ENCODE measurements around the gene TARS3.
A peak's percentile ranks its signal among the peaks of the same experiment; 100 is the strongest.

TARS3 gene

GRCh38 chr15:101652786-101653430 is 71.4 kb downstream of the TARS3 start:
- Histone ChIP-seq H4K20me1 (ENCODE audit: insufficient read depth, low read length, poor library complexity, severe bottlenecking) (peaks cover 30% of the 10 kb centered on the region), H3K79me2 (ENCODE audit: insufficient read depth, low read length) (peaks cover 49% of the 10 kb centered on the region), H3K4me2 (ENCODE audit: low read depth, low read length, poor library complexity, severe bottlenecking) (peak overlapping the region; percentile 98), H3K4me3 (ENCODE audit: low read length, poor library complexity, severe bottlenecking) (peak overlapping the region; percentile 98), H3K27me3 (ENCODE audit: insufficient read depth, low read length, poor library complexity, severe bottlenecking) (no peaks in the 10 kb centered on the region), H3K9ac (ENCODE audit: low read depth, low read length, poor library complexity, severe bottlenecking) (peak overlapping the region; percentile 96), H3K36me3 (ENCODE audit: insufficient read depth, low read length) (no peaks in the 10 kb centered on the region), H2AFZ (ENCODE audit: low read length) (peak overlapping the region; percentile 99), H3K9me2 (replicated peaks; ENCODE audit: low read depth, low read length) (no peaks in the 10 kb centered on the region), H3K4me1 (ENCODE audit: insufficient read depth, low read length, poor library complexity, severe bottlenecking) (peaks cover 22% of the 10 kb centered on the region), H3K9me3 (ENCODE audit: insufficient read depth, low read depth, low read length) (no peaks in the 10 kb centered on the region), H3F3A (ENCODE audit: low read depth) (peaks cover 13% of the 10 kb centered on the region; the same call in 1 of the 2 replicates)
- TF ChIP-seq CTCF (conservative IDR thresholded peaks at IDR 0.05; ENCODE audit: low read length) (no peak), EZH2phosphoT487 (IDR thresholded peaks at IDR 0.05; ENCODE audit: borderline replicate concordance) (no peak)

GRCh38 chr15:101652098-101652785 is 72.0 kb downstream of the TARS3 start, which contains the start of gene TM2D3:
TSS of gene TM2D3 (minus strand) at chr15:101652381. CDS start at chr15:101652361, 20 bp downstream.
- Histone ChIP-seq H4K20me1 (ENCODE audit: insufficient read depth, low read length, poor library complexity, severe bottlenecking) (peaks cover 30% of the 10 kb centered on the region), H3K4me1 (ENCODE audit: insufficient read depth, low read length, poor library complexity, severe bottlenecking) (peaks cover 25% of the 10 kb centered on the region), H3K9me2 (replicated peaks; ENCODE audit: low read depth, low read length) (no peaks in the 10 kb centered on the region), H3K9ac (ENCODE audit: low read depth, low read length, poor library complexity, severe bottlenecking) (peak within 1 kb of the TSS; percentile 96), H3F3A (ENCODE audit: low read depth) (peaks cover 13% of the 10 kb centered on the region; the same call in 1 of the 2 replicates), H3K79me2 (ENCODE audit: insufficient read depth, low read length) (peaks cover 55% of the 10 kb centered on the region), H3K27me3 (ENCODE audit: insufficient read depth, low read length, poor library complexity, severe bottlenecking) (no peaks in the 10 kb centered on the region), H3K9me3 (ENCODE audit: insufficient read depth, low read depth, low read length) (no peaks in the 10 kb centered on the region), H2AFZ (ENCODE audit: low read length) (peak within 1 kb of the TSS; percentile 99), H3K36me3 (ENCODE audit: insufficient read depth, low read length) (no peaks in the 10 kb centered on the region), H3K4me3 (ENCODE audit: low read length, poor library complexity, severe bottlenecking) (peak within 1 kb of the TSS; percentile 98), H3K4me2 (ENCODE audit: low read depth, low read length, poor library complexity, severe bottlenecking) (peak within 1 kb of the TSS; percentile 98)
- peak; percentile 53 for TF ChIP-seq CTCF (conservative IDR thresholded peaks at IDR 0.05; ENCODE audit: low read length)
- TF ChIP-seq EZH2phosphoT487 (IDR thresholded peaks at IDR 0.05; ENCODE audit: borderline replicate concordance) = no peak

DNA sequence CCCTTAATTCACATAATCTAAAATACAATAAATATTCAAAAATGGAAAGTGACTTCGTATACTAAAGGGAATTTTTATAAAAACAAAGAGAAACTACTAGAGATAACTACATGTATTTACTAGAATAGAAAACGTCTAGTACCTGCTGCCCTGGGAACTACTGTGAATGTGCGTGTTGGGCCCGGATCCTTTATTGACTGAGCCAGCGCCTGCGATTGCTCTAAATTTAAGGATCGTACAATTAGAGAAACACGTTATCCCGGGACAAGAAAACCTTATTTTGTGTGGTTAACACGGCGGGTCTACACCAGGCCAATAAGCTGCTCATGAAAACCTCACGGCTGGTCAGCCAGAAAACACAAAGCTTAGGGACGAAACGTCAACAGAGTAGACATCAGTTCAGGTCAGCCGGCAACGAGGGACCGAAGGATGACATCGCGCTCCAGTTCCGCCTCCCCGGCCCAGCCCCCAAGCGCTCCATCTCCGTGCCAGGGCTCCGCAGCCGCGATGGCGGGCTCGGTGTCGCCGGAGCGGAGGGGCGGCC is 72.6 kb downstream of the TARS3 start:
- Histone ChIP-seq H2AFZ (ENCODE audit: low read length) (peak overlapping the region; percentile 83), H3K79me2 (ENCODE audit: insufficient read depth, low read length) (peaks cover 61% of the 10 kb centered on the region), H4K20me1 (ENCODE audit: insufficient read depth, low read length, poor library complexity, severe bottlenecking) (peaks cover 31% of the 10 kb centered on the region), H3K4me2 (ENCODE audit: low read depth, low read length, poor library complexity, severe bottlenecking) (peak overlapping the region; percentile 97), H3K9ac (ENCODE audit: low read depth, low read length, poor library complexity, severe bottlenecking) (peak overlapping the region; percentile 96), H3K4me3 (ENCODE audit: low read length, poor library complexity, severe bottlenecking) (peak overlapping the region; percentile 98), H3K36me3 (ENCODE audit: insufficient read depth, low read length) (no peaks in the 10 kb centered on the region), H3K27me3 (ENCODE audit: insufficient read depth, low read length, poor library complexity, severe bottlenecking) (no peaks in the 10 kb centered on the region), H3K9me2 (replicated peaks; ENCODE audit: low read depth, low read length) (no peaks in the 10 kb centered on the region), H3K9me3 (ENCODE audit: insufficient read depth, low read depth, low read length) (no peaks in the 10 kb centered on the region), H3K4me1 (ENCODE audit: insufficient read depth, low read length, poor library complexity, severe bottlenecking) (peaks cover 27% of the 10 kb centered on the region), H3F3A (ENCODE audit: low read depth) (peaks cover 13% of the 10 kb centered on the region; the same call in 1 of the 2 replicates)
- no peak for TF ChIP-seq CTCF (conservative IDR thresholded peaks at IDR 0.05; ENCODE audit: low read length)
- TF ChIP-seq EZH2phosphoT487 (IDR thresholded peaks at IDR 0.05; ENCODE audit: borderline replicate concordance) = no peak
